AG04450 (cell line): ENCODE measurements around the gene HLA-DMB. TPM values are rescaled to one million over a fixed set of nuclear protein-coding genes. Genes with fewer than 3 reads are reported as not detected.

Experiments
- CTCF ChIA-PET: fragments of 300-600, 350-600 bp; formaldehyde crosslinking; extraction: SDS; loops from one replicate; lab custom pipeline; 2022; ENCODE audit warnings: antibody characterized with exemption, inconsistent platforms; lab: Charles Lee
- POLR2A ChIA-PET: fragments of 350-600 bp; formaldehyde crosslinking; extraction: SDS; loops from one replicate; lab custom pipeline; 2021; ENCODE audit warnings: antibody characterized with exemption, inconsistent platforms; lab: Yijun Ruan, JAX
- DNase-seq: peaks from one replicate; pipeline ENCODE4 v3.0.0-alpha.2; 2011; ENCODE audit warnings: low read depth, low spot score
- H3K27ac ChIP-seq: one replicate; pipeline ENCODE4 v1.5.1; 2012; ENCODE audit warnings: low read depth, low read length, control low read depth
- H3K27me3 ChIP-seq: one replicate; pipeline ENCODE4 v1.6.0; 2012; ENCODE audit warnings: low read length; ENCODE audit not compliant: control insufficient read depth, insufficient read depth
- H3K4me3 ChIP-seq: 2 replicates; pipeline ENCODE4 v1.5.1; 2011; ENCODE audit warnings: mild to moderate bottlenecking, low read depth, low read length, control low read depth
- H3K9me3 ChIP-seq: 2 replicates; pipeline ENCODE4 v1.5.1; 2012; ENCODE audit warnings: low read length; ENCODE audit not compliant: control insufficient read depth, insufficient read depth
- polyA plus RNA-seq: library from polyadenylated mRNA; depleted of rRNA; stranded (reverse); fragments of >200 nt; gene quantifications from 2 replicates; pipeline ENCODE4 v1.2.3, GENCODE V29; 2011
- TF ChIP-seq, protein P1 (sequence below): IDR thresholded peaks from 2 replicates; pipeline ENCODE4 v1.5.1; 2011; ENCODE audit warnings: low read depth, low read length, control low read depth, inconsistent platforms

HLA-DMB gene
- polyA plus RNA-seq, 1 experiment = 0.12 TPM

DNA sequence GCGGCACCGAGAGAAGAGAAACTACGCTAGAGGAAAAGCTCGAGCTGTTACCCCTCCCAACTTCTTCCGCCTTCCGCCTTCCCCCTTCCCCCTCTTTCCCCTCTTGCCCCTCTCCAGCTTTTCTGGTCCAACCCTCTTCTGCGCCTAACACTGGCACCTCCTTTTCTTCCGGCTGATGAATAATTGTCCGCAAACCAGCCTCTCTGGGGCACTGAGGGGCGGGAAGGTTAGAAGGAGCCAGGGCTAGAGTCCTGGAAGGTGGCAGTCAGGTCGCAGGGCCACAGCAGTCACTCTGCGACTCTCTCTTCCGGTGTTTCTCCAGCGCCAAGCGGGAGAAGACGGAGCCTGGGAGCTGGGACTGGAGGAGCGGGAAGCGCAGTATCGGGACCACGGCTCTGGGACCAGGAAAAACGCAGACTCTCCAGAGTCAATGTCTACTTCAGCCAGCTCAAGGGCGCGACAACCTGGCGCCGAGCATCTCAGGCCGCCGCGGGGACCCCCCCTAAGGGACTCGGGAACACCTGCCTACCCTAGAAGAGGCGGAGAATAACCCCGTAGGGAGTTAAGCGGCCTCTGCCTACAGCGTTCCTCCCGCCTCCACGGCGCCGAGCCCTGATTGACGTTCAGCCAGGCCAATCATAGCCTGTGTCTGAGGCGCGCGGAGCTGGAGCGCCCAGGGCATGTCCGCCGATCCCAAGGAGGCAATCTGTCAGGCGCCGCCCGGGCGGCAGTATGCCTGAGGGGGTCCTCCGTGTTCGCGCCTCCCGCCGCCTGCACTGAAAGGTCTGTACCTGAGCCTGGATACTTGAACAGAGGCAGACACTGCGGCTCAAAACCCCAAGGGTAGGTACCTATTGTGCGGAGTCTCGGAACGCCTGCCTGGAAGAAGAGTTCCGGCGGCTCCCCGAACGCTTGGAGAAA, 46.5 kb downstream of the HLA-DMB start:
- CTCF ChIA-PET = interaction anchor here (0.5 to 3.0 kb wide), 10 partner anchors 8 to 1495 kb away, joined by 3 to 16 read pairs (median 6); partner anchors contain the start of genes HLA-DMA, TAP1 and TAP2
- H3K27me3 ChIP-seq = no peaks in the 10 kb centered on the region
- TF ChIP-seq, protein P1, sequence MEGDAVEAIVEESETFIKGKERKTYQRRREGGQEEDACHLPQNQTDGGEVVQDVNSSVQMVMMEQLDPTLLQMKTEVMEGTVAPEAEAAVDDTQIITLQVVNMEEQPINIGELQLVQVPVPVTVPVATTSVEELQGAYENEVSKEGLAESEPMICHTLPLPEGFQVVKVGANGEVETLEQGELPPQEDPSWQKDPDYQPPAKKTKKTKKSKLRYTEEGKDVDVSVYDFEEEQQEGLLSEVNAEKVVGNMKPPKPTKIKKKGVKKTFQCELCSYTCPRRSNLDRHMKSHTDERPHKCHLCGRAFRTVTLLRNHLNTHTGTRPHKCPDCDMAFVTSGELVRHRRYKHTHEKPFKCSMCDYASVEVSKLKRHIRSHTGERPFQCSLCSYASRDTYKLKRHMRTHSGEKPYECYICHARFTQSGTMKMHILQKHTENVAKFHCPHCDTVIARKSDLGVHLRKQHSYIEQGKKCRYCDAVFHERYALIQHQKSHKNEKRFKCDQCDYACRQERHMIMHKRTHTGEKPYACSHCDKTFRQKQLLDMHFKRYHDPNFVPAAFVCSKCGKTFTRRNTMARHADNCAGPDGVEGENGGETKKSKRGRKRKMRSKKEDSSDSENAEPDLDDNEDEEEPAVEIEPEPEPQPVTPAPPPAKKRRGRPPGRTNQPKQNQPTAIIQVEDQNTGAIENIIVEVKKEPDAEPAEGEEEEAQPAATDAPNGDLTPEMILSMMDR = no peak
- H3K27ac ChIP-seq = peak overlapping the region; percentile 66
- H3K4me3 ChIP-seq = peak overlapping the region; percentile 77
- peak; percentile 77 for DNase-seq
- H3K9me3 ChIP-seq = no peaks in the 10 kb centered on the region
- POLR2A ChIA-PET = interaction anchor here (0.7 to 1.6 kb wide), 4 partner anchors 76 to 90 kb away, joined by 3 to 63 read pairs (median 3); partner anchors contain the start of gene BRD2

DNA sequence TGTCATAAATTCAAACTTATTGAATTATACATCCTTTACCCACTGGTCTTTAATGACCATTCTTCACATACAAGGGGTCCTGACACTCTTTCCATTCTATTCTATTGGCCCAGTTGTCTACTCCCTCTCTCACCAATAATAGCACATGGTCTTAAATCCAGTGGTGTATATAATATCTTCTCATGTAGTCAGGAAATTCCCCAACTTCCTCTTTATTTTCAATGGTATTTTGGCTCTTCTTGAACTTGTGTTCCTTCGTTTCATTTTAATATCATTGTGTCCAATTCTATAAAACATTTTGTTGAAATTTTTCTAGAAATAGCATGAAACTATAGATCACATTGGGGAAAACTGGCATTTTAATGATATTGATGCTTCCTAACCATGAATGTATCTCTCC, 50.0 kb downstream of the HLA-DMB start:
- TF ChIP-seq, protein P1 = no peak
- ChIA-PET POLR2A (interaction anchor here (1.8 kb wide), 1 partner anchor 80 kb away, joined by 5 read pairs; no protein-coding TSS in a partner anchor), CTCF (interaction anchor here (1.0 to 1.9 kb wide), 4 partner anchors 43 to 93 kb away, joined by 4 to 11 read pairs (median 5); no protein-coding TSS in a partner anchor)
- no peak overlapping the region for H3K4me3 ChIP-seq
- no peaks in the 10 kb centered on the region for H3K27me3 ChIP-seq
- H3K27ac ChIP-seq = no peak overlapping the region
- DNase-seq = no peak
- no peaks in the 10 kb centered on the region for H3K9me3 ChIP-seq

DNA sequence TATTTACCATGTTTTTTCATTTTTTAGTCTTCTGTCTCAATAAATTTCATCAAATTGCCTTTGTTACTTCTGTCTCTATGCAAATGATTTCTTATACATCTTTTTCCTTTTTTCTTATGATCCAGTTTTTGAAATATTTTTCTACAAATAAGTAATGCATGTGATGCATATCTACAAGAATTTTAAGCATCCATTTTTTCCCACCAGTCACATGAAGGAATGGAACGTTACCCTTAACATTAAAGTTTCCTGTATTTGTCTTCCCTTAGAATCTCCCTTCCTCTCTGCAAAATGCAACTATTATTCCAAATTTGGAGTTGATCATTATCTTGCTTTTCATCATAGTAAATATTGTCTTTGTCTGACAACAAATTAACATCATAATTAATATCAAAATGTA, 51.3 kb downstream of the HLA-DMB start:
- no peak overlapping the region for H3K4me3 ChIP-seq
- TF ChIP-seq, protein P1 = no peak
- ChIA-PET CTCF (interaction anchor here (0.8 to 1.9 kb wide), 5 partner anchors 22 to 95 kb away, joined by 3 to 11 read pairs (median 4); no protein-coding TSS in a partner anchor), POLR2A (interaction anchor here (1.8 kb wide), 1 partner anchor 82 kb away, joined by 5 read pairs; no protein-coding TSS in a partner anchor)
- no peaks in the 10 kb centered on the region for H3K9me3 ChIP-seq
- no peak for DNase-seq
- no peaks in the 10 kb centered on the region for H3K27me3 ChIP-seq
- no peak overlapping the region for H3K27ac ChIP-seq

DNA sequence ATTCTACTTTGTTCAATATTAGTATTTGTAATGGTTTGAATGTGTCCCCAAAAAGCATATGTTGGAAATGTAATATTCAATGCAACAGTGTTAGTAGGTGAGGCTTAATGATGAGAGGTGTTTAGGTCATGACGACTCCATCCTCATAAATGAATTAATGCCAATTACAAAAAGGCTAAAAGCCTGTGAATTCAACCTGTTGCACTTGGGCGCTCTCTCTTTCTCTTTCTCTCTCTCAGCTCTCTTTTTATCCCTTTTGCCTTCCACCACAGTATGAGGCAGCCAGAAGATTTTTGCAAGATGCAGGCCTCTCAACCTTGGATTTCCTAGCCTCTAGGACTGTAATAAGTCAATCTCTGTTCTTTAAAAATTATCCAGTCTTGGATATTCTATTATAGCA, 52.3 kb downstream of the HLA-DMB start:
- ChIA-PET POLR2A (no interaction called here), CTCF (interaction anchor here (0.9 to 7.1 kb wide), 4 partner anchors 21 to 96 kb away, joined by 3 to 72 read pairs (median 8); partner anchors contain the start of gene HLA-DMA)
- TF ChIP-seq, protein P1 = no peak
- Histone ChIP-seq H3K4me3 (no peak overlapping the region), H3K9me3 (no peaks in the 10 kb centered on the region), H3K27me3 (no peaks in the 10 kb centered on the region), H3K27ac (no peak overlapping the region)
- no peak for DNase-seq
